NCI-H345 treated with DMSO at 0.1 percent for 48 hours (cell line): ENCODE results near the gene MPO.

Experiments
- DNase-seq: peaks from one replicate; lab custom pipeline; 2025; ENCODE audit not compliant: unreplicated experiment; lab: John Stamatoyannopoulos, UW

Gene MPO

GRCh38 chr17:58319173-58320162 is 38.7 kb upstream of the MPO start:
- DNase-seq, result no peak

- no peak for DNase-seq
Measured at GRCh38 chr17:58318627-58319172, 38.0 kb upstream of the MPO start.

GRCh38 chr17:58318065-58318481 is 37.3 kb upstream of the MPO start:
- no peak for DNase-seq

GRCh38 chr17:58317421-58318064 is 36.8 kb upstream of the MPO start:
- peak; percentile 7 for DNase-seq

GRCh38 chr17:58316260-58316960 is 35.7 kb upstream of the MPO start:
- no peak for DNase-seq

- no peak for DNase-seq
Measured at GRCh38 chr17:58315750-58316149, 35.0 kb upstream of the MPO start.

GRCh38 chr17:58315281-58315711 is 34.6 kb upstream of the MPO start:
- no peak for DNase-seq

GRCh38 chr17:58314706-58315015 is 33.9 kb upstream of the MPO start:
- no peak for DNase-seq

GRCh38 chr17:58313815-58314705 is 33.3 kb upstream of the MPO start:
- DNase-seq, result peak; percentile 73

- DNase-seq, result no peak
Measured at GRCh38 chr17:58312829-58313228, 32.1 kb upstream of the MPO start.

- DNase-seq, result no peak
Measured at GRCh38 chr17:58312021-58312630, 31.4 kb upstream of the MPO start.

- DNase-seq, result no peak
Measured at GRCh38 chr17:58311429-58311894, 30.7 kb upstream of the MPO start.

GRCh38 chr17:58310511-58311428 is 30.0 kb upstream of the MPO start:
- DNase-seq, result no peak

GRCh38 chr17:58309918-58310259 is 29.2 kb upstream of the MPO start:
- no peak for DNase-seq

- DNase-seq, result no peak
Measured at GRCh38 chr17:58308985-58309917, 28.5 kb upstream of the MPO start.

GRCh38 chr17:58308173-58308984 is 27.6 kb upstream of the MPO start:
- no peak for DNase-seq
